Heart left ventricle (tissue), 16 donors: ENCODE results near the gene LSP1. TPM values are rescaled to one million over a fixed set of nuclear protein-coding genes. Genes with fewer than 3 reads are reported as not detected.

Source experiments
- ATAC-seq, 4 donors: fragments of 200-7000 bp; cut with Tn5 transposase; one replicate each; pipeline ENCODE4 v1.9.1; 2020 to 2022; ENCODE audit warnings: moderate library complexity in 4 of 4, mild to moderate bottlenecking in 3 of 4, moderate number of reproducible peaks in 1 of 4
- DNase-seq, 5 donors: peaks; one replicate each; pipeline ENCODE4 v3.0.0-alpha.2; 2020
- H3K27ac ChIP-seq, 12 donors: fragments of 200-600 bp; sonication (generic) in 4 of 12; one replicate each; pipeline versions ENCODE4 v1.5.0 to v1.8.0; 2016 to 2022; ENCODE audit warnings: mild to moderate bottlenecking in 2 of 12
- H3K27me3 ChIP-seq, 9 donors: fragments of 200-600 bp; sonication (generic) in 2 of 9; one replicate each; pipeline versions ENCODE4 v1.5.1 to v1.8.0; 2016 to 2022; ENCODE audit warnings: mild to moderate bottlenecking in 3 of 9
- H3K36me3 ChIP-seq, 9 donors: fragments of 200-600 bp; sonication (generic) in 2 of 9; one replicate each; pipeline versions ENCODE4 v1.5.0 to v1.8.0; 2018 to 2022; ENCODE audit warnings: mild to moderate bottlenecking in 2 of 9
- H3K4me1 ChIP-seq, 12 donors: fragments of 200-600 bp; sonication (generic) in 4 of 12; one replicate each; pipeline versions ENCODE4 v1.5.0 to v1.8.0; 2016 to 2022; ENCODE audit warnings: mild to moderate bottlenecking in 3 of 12
- H3K4me3 ChIP-seq, 12 donors: fragments of 200-600 bp; sonication (generic) in 4 of 12; one replicate each; pipeline versions ENCODE4 v1.5.0 to v1.8.0; 2017 to 2022; ENCODE audit warnings: mild to moderate bottlenecking in 9 of 12, moderate library complexity in 4 of 12
- H3K9me3 ChIP-seq, 12 donors: fragments of 200-600 bp; sonication (generic) in 4 of 12; one replicate each; pipeline versions ENCODE4 v1.5.0 to v1.8.0; 2016 to 2022; ENCODE audit warnings: mild to moderate bottlenecking in 1 of 12
- POLR2A ChIP-seq, 2 donors: fragments of 450-650 bp; IDR thresholded peaks; one replicate each; pipeline ENCODE4 v1.6.1; 2017; ENCODE audit warnings: antibody characterized with exemption in 2 of 2, mild to moderate bottlenecking in 2 of 2, moderate library complexity in 2 of 2
- WGBS, 4 donors: extraction: QIAGEN DNeasy Blood & Tissue Kit in 2 of 4; methylation state at CpG; one replicate each; pipeline versions ENCODE4 v1.1.5 to v1.1.7; 2013 to 2018; 5-methylcytosine and 5-hydroxymethylcytosine counted together
- intact Hi-C, 10 donors: fragments of 100-400 bp; cut with DNase I; formaldehyde crosslinking; loops; one replicate each; pipeline versions ENCODE4 v1.11.1 to v1.14.2; 2022
- polyA plus RNA-seq, 2 donors: library from polyadenylated mRNA; stranded (reverse); fragments of 200-250 nt; gene quantifications; one replicate each; pipeline ENCODE4 v1.2.3, GENCODE V29; 2013
- total RNA-seq, 9 donors: library from RNA; depleted of rRNA in 2 of 9; stranded (reverse); fragments of >200 nt in 2 of 9; fragmentation: NEBNext Ultra II Directional in 3 of 9; extraction: Animal tissue kit (Norgen Biotek cat#: 25700) in 3 of 9; gene quantifications; one replicate each; pipeline versions ENCODE4 v1.1.0 to v1.2.4, GENCODE V29; 2016 to 2023
- TF ChIP-seq, protein P1 (sequence below), 12 donors: fragments of 200-600 bp; sonication (generic) in 4 of 12; IDR thresholded peaks; one replicate each; pipeline versions ENCODE4 v1.5.0 to v1.8.0; 2018 to 2022; ENCODE audit warnings: antibody characterized with exemption in 12 of 12, mild to moderate bottlenecking in 5 of 12
- donor health status: ischemic (EF 13 %, LVEDD 7.1; RV severe dilation, severe dysfunction).
- donor health status: healthy with polysubstance abuse.
- donor health status: DM: no; HTN: yes; CAD: no.
- donor health status: DM: no; HTN: no; CAD: no.
- donor health status: ischemic (EF 25% LVEDD 6.9; RV normal size, moderate dysfunction).
- donor health status: ischemic (EF 25% LVEDD 5.7; RV mildly dilated, moderate dysfunction).
- donor health status: healthy.
- donor health status: DM: yes; HTN: yes; CAD: no.
- donor health status: ischemic (EF 35%, LVEDD 5.7; RV mildly dilated, moderate dysfunction).
- donor health status: nonischemic (EF 11% LVEDD 7.7; RV severe dilation, severe dysfunction).
- donor health status: DM: yes; HTN: yes; CAD: no.
- donor health status: PGD.
- donor health status: ischemic (EF 29% LVEDD 5.4; RV normal size, mild dysfunction).
- donor health status: nonischemic (EF 23%, LVEDD 6.1; RV moderate dilation, normal function).

LSP1 gene
- total and polyA plus RNA-seq, 11 donors: 10.0 to 86.8 (median 16.4) TPM

DNA sequence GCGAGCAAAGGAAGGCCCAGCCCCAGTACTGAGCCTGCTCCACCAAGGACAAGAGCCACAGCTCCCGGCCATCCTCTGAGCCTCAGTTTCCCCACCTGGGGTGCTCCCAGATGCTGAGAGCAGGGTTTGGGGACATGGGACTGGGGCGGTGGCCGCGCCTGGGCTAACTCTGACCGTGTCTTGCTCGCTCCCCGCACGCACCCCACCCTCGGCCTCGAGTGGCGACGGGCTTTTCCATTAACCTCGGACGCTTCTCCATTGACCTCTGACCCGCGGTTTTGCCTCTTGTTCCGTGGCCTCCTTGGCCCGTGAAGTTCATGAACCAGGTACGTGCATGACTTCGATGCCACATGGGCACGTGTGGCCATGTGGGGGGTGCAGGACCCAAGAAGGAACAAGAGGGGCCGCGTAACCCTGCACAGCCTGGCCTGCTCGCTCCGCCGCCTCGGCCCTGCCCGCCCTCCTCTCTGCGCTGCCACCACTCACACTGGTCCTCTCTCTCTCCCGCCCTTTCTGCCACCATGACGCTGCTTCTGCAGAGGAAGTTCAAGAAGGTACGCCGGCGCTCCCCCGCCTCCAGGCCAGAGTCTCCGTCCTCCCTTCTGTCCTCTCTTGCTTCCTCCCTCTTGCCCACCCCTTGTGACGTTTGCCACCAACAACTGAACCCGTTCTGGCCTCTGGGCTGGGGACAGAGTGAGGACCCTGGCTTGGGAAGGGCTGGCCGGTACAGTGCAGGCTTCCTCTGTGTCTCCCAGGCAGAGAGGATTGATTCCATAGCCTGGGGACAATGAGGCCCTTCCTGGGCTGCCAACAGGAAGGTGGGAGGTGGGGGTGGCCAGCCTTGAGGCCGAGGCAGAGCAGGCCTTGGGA is 73.5 kb downstream of the LSP1 start:
- TF ChIP-seq, protein P1, sequence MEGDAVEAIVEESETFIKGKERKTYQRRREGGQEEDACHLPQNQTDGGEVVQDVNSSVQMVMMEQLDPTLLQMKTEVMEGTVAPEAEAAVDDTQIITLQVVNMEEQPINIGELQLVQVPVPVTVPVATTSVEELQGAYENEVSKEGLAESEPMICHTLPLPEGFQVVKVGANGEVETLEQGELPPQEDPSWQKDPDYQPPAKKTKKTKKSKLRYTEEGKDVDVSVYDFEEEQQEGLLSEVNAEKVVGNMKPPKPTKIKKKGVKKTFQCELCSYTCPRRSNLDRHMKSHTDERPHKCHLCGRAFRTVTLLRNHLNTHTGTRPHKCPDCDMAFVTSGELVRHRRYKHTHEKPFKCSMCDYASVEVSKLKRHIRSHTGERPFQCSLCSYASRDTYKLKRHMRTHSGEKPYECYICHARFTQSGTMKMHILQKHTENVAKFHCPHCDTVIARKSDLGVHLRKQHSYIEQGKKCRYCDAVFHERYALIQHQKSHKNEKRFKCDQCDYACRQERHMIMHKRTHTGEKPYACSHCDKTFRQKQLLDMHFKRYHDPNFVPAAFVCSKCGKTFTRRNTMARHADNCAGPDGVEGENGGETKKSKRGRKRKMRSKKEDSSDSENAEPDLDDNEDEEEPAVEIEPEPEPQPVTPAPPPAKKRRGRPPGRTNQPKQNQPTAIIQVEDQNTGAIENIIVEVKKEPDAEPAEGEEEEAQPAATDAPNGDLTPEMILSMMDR (IDR thresholded peaks at IDR 0.05): no peak
- TF ChIP-seq POLR2A (IDR thresholded peaks at IDR 0.05): no peak
- H3K4me1 ChIP-seq: peaks cover 4 to 76% (median 37%) of the 10 kb centered on the region in 12 donors
- peak in 3 of 4 donors; percentile 2 to 33 (median 13) for ATAC-seq
- no peaks in the 10 kb centered on the region for H3K36me3 ChIP-seq
- intact Hi-C loops: loop anchor here in 2 of 10 donors (5.0 to 10.0 kb wide), 3 partner anchors 44 to 232 kb away; partner anchors contain the start of gene KRTAP5-6 (in 1 of the 2)
- no peaks in the 10 kb centered on the region for H3K9me3 ChIP-seq
- peak overlapping the region in 1 of 12 donors; percentile 6 for H3K4me3 ChIP-seq
- peak overlapping the region; percentile 54 to 87 (median 70) for H3K27ac ChIP-seq
- H3K27me3 ChIP-seq: no peaks in the 10 kb centered on the region
- WGBS, 4 donors: 78 to 84% (median 79%) methylated on average over 39 to 41 of the region's 41 CpGs
- DNase-seq: peak in 4 of 5 donors; percentile 40 to 64 (median 54)

DNA sequence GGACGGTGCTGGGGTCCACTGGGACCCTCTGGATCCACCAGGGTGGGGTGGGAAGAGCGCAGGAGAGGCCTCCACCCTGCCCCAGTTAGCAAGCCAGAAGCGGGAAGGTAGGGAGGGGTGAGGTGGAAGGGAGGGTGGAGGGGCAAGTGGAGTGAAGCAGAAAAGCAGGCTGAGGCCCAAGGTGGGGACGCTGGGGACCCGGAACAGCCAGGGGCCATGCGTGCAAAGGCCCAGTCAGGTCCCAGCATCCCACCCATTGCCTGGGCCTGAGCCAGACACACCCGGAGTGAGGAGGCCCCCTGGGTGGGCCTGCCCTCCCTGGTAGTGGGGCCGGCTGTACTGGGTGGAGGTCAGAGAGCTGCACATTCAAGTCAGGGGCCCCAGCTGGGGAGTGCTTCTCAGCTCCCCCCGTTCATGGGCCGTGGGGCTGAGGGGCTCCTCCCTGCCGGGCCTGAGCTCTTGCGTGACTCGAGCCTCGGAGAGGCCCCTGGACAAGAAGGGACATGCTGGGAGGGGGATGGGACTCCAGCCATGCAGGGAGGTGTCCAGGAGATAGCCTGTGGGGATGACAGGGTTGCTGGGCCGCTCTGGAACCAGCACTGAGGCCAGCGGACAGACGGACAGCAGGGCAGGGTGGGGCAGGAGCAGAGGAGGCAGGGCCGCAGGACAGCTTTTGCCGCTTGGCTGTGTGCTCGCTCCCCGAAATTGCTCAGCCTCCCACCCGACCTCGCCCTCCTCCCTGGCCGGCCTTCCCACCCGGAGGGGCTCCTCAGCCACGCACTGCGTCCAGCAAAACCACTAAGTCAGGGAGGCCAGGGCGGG is 74.4 kb downstream of the LSP1 start:
- peak; percentile 5 to 43 (median 31) for ATAC-seq
- peak; percentile 23 to 66 (median 50) for DNase-seq
- no peak overlapping the region for H3K4me3 ChIP-seq
- peak overlapping the region; percentile 54 to 87 (median 70) for H3K27ac ChIP-seq
- H3K9me3 ChIP-seq: no peaks in the 10 kb centered on the region
- TF ChIP-seq, protein P1 (IDR thresholded peaks at IDR 0.05): no peak
- TF ChIP-seq POLR2A (IDR thresholded peaks at IDR 0.05): no peak
- 46 to 71% (median 63%) methylated on average over 14 to 28 of the region's 28 CpGs for WGBS, 4 donors
- H3K36me3 ChIP-seq: no peaks in the 10 kb centered on the region
- intact Hi-C loops: loop anchor here in 2 of 10 donors (5.0 to 10.0 kb wide), 3 partner anchors 45 to 232 kb away; partner anchors contain the start of gene KRTAP5-6 (in 1 of the 2)
- no peaks in the 10 kb centered on the region for H3K27me3 ChIP-seq
- peaks cover 0 to 72% (median 33%) of the 10 kb centered on the region in 12 donors for H3K4me1 ChIP-seq

DNA sequence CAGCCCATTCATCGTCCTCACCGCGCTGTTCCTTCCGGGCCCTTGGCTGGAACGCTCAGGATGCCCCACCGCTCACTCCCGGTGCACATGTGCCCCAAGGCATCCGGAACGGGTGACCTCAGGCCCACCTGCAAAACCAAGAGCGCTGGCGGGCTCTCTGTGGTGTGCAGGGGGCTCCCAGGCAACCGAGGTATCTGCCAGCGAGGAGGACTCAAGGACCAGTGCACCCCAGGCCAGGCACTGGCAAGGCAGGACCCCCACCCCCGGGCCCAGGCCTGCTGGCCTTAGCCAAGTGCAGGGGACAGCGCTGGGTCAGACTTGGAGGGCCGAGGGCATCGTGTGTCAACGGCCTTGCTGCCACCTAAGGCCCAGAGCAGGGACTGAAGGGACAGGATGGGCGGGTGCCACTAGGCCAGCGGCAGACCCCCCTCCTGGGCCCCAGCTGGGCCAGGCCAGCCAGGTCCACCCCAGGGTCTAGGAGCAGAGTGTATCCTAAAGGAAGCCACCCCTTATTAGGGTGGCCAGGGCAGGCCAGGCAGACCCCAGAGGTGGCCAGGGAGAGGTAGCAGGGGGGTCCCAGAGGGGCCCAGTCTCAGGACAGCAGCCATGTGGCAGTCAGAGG is 75.1 kb downstream of the LSP1 start:
- Histone ChIP-seq H3K27me3 (no peaks in the 10 kb centered on the region), H3K4me1 (peaks cover 0 to 65% (median 27%) of the 10 kb centered on the region in 12 donors), H3K36me3 (no peaks in the 10 kb centered on the region), H3K27ac (peak overlapping the region; percentile 54 to 87 (median 70)), H3K9me3 (no peaks in the 10 kb centered on the region), H3K4me3 (no peak overlapping the region)
- intact Hi-C loops: loop anchor here in 2 of 10 donors (5.0 to 10.0 kb wide), 3 partner anchors 46 to 233 kb away; partner anchors contain the start of gene KRTAP5-6 (in 1 of the 2)
- no peak for TF ChIP-seq POLR2A (IDR thresholded peaks at IDR 0.05)
- TF ChIP-seq, protein P1 (IDR thresholded peaks at IDR 0.05): no peak
- no peak for DNase-seq
- WGBS, 4 donors: 55 to 83% (median 72%) methylated on average over 11 to 20 of the region's 20 CpGs
- peak in 2 of 4 donors; percentile 4 for ATAC-seq
